GM10266 (cell line): Measurements from ENCODE around the gene TRAPPC5.
"Not testable (repeated sequence)": the region's sequence is repeated elsewhere in the genome, so short reads cannot be mapped to it uniquely, and the experiment has no call there.

Experiments
- DNase-seq: peaks from one replicate; pipeline ENCODE4 v3.0.0; 2012; ENCODE audit errors: extremely low spot score
- CTCF ChIP-seq: IDR thresholded peaks from 2 replicates; pipeline ENCODE4 v1.5.1; 2012; ENCODE audit warnings: mild to moderate bottlenecking, low read depth; ENCODE audit not compliant: control insufficient read depth, insufficient read depth; ENCODE audit errors: missing control alignments

The TRAPPC5 gene

GRCh38 chr19:7642295-7643030 is 38.2 kb upstream of the TRAPPC5 start:
- DNase-seq = no peak
- no peak for TF ChIP-seq CTCF

DNA sequence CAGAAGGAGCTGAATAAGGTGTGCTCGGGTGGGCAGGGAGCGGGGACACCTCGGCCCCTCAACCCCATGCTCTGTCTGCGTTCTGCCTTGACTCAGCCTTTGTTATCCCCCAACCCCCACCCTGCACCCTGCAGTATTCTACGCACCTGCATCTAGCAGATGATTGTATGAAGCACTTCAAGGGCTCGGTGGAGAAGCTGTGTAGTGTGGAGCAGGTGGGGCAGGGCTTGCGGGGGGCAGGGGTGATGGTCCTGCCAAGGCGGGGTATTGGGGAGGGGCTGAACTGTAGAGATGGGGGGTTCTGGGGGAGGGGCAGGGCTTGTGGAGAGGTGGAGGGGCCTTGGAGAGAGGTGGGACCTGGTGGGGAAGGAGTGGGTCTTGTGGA is 37.6 kb upstream of the TRAPPC5 start:
- TF ChIP-seq CTCF = no peak
- no peak for DNase-seq

DNA sequence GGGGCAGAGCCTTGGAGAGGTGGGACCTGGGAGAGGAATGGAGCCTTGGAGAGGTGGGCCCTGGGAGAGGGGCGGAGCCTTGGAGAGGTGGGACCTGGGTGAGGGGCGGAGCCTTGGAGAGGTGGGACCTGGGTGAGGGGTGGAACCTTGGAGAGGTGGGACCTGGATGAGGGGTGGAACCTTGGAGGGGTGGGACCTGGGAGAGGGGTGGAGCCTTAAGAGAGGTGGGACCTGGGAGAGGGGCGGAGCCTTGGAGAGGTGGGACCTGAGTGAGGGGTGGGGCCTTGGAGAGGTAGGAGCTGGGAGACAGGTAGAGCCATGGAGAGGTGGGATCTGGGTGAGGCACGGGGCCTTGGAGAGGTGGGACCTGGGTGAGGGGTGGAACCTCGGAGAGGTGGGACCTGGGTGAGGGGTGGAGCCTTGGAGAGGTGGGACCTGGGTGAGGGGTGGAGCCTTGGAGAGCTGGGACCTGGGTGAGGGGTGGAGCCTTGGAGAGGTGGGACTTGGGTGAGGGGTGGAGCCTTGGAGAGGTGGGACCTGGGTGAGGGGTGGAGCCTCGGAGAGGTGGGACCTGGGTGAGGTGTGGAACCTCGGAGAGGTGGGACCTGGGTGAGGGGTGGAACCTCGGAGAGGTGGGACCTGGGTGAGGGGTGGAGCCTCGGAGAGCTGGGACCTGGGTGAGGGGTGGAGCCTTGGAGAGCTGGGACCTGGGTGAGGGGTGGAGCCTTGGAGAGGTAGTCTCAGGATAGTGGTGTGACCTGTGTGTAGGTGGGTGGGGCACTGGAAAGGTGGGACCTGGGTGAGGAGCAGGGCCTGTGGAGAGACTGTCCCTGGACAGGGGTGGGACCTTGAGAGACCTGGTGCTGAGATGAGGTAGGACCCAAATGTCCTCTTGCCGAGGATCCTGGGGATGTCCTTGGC is 36.7 kb upstream of the TRAPPC5 start:
- DNase-seq = not testable (repeated sequence)

- TF ChIP-seq CTCF = no peak
These were observed 36.1 kb upstream of the TRAPPC5 start for GRCh38 chr19:7644550-7644877.

DNA sequence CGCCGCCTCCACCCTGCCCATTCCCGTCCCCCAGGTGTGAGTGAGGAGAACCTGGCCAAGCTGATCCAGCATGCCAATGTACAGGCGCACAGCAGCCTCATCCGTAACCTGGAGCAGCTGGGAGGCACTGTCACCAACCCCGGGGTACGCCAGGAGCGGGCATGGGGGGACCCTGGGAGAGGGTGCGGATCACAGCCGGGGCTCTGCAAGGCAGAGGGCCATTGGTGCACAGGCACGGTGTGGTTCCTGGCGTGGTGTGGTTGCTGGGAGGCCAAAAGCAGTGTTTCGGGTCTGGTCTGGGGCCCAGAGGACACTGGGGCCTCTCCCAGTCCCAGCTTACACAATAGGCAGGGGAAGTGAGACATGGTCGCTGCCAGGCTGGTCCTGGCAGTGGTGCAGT is 35.5 kb upstream of the TRAPPC5 start:
- TF ChIP-seq CTCF = no peak
- no peak for DNase-seq

More at GRCh38 chr19:7644550-7644877, 36.1 kb upstream of the TRAPPC5 start:
- DNase-seq = no peak

DNA sequence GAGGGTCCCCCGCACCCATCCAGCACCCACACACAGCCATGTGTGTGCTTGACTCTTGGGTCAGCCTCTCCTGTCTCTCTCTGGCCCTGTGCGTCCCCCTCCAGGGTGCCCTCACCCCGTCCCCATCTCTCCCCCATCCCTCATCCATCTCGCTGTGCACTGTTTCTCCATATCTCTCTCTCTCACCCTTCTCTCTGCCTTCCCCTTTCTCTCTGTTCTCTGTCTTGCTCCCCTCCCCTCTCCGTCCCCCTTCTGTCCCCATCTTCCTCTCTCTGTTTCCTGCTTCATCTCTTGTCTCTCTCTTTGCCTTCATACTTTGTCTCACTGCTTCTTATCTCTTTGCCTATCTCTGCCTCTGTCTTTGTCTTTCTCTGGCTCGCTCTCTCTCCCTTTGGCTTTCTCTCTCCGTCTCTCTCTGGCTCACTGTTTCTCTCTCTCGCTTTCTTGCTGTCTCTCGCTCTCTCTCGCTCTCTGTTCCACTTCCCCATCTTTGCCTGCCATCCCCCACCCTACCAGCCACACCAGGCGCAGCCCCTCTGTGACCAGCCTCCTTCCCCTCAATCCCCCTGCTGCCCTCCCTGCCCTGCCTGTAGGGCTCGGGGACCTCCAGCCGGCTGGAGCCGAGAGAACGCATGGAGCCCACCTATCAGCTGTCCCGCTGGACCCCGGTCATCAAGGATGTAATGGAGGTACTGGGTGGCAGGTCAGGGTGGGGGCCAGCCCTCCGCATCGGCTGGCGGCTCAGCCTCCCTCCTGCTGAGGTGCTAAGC is 34.8 kb upstream of the TRAPPC5 start:
- no peak for DNase-seq
- TF ChIP-seq CTCF = no peak

- no peak for TF ChIP-seq CTCF
- no peak for DNase-seq
These were observed 34.3 kb upstream of the TRAPPC5 start for GRCh38 chr19:7646426-7646700.
